Right renal cortex interstitium (tissue), 3 donors: Measurements from ENCODE around the gene ARFGEF2. TPM values are rescaled to one million over a fixed set of nuclear protein-coding genes. Genes with fewer than 3 reads are reported as not detected.
"Not testable (repeated sequence)": the region's sequence is repeated elsewhere in the genome, so short reads cannot be mapped to it uniquely, and the experiment has no call there.

ENCODE experiments used
- DNase-seq, 3 donors: peaks; one replicate each; pipeline ENCODE4 v3.0.0-alpha.2; 2013; ENCODE audit warnings: low read depth in 3 of 3, low spot score in 2 of 3
- polyA plus RNA-seq, 3 donors: library from polyadenylated mRNA; unstranded; fragments of 120-200 nt; gene quantifications; one replicate each; pipeline ENCODE4 v1.2.1, GENCODE V29; 2013; ENCODE audit not compliant: insufficient read length in 3 of 3

ARFGEF2 gene
- polyA plus RNA-seq, 3 donors, result 27.4 to 28.6 (median 28.3) TPM

- no peak for DNase-seq
These were observed 5.3 kb downstream of the ARFGEF2 start for GRCh38 chr20:48926821-48927220.

GRCh38 chr20:48928832-48929725, 7.6 kb downstream of the ARFGEF2 start:
- DNase-seq, result no peak

- DNase-seq, result no peak
These were observed 8.5 kb downstream of the ARFGEF2 start for GRCh38 chr20:48930035-48930434.

- no peak for DNase-seq
These were observed 9.4 kb downstream of the ARFGEF2 start for GRCh38 chr20:48930878-48931277.

- DNase-seq, result no peak
These were observed 10.2 kb downstream of the ARFGEF2 start for GRCh38 chr20:48931527-48932374.

- no peak for DNase-seq
These were observed 10.9 kb downstream of the ARFGEF2 start for GRCh38 chr20:48932375-48932941.

- no peak for DNase-seq
These were observed 11.7 kb downstream of the ARFGEF2 start for GRCh38 chr20:48933017-48933766.

- not testable (repeated sequence) for DNase-seq
These were observed 12.9 kb downstream of the ARFGEF2 start for GRCh38 chr20:48934273-48934877.

GRCh38 chr20:48934966-48935365, 13.5 kb downstream of the ARFGEF2 start:
- DNase-seq, result not testable (repeated sequence)

- DNase-seq, result not testable (repeated sequence)
These were observed 14.7 kb downstream of the ARFGEF2 start for GRCh38 chr20:48936178-48936577.

GRCh38 chr20:48937674-48938073, 16.2 kb downstream of the ARFGEF2 start:
- no peak for DNase-seq

GRCh38 chr20:48938670-48939069, 17.2 kb downstream of the ARFGEF2 start:
- DNase-seq, result no peak

GRCh38 chr20:48940170-48940569, 18.7 kb downstream of the ARFGEF2 start:
- no peak for DNase-seq

- no peak for DNase-seq
These were observed 20.0 kb downstream of the ARFGEF2 start for GRCh38 chr20:48941467-48941866.

GRCh38 chr20:48942730-48943129, 21.2 kb downstream of the ARFGEF2 start:
- no peak for DNase-seq

- DNase-seq, result no peak
These were observed 23.3 kb downstream of the ARFGEF2 start for GRCh38 chr20:48944663-48945297.

- no peak for DNase-seq
These were observed 24.5 kb downstream of the ARFGEF2 start for GRCh38 chr20:48945840-48946514.

GRCh38 chr20:48948612-48949011, 27.1 kb downstream of the ARFGEF2 start:
- DNase-seq, result no peak
